Endometrium (tissue), 2 donors: ENCODE data around the gene TAF11L13.

Experiments used
- FAIRE-seq: peaks from 2 replicates; lab custom pipeline; 2012; peaks lifted over from hg19 to GRCh38; lab: Jason Lieb, UNC
- donor health status: control.
- donor health status: control.

TAF11L13 gene

DNA sequence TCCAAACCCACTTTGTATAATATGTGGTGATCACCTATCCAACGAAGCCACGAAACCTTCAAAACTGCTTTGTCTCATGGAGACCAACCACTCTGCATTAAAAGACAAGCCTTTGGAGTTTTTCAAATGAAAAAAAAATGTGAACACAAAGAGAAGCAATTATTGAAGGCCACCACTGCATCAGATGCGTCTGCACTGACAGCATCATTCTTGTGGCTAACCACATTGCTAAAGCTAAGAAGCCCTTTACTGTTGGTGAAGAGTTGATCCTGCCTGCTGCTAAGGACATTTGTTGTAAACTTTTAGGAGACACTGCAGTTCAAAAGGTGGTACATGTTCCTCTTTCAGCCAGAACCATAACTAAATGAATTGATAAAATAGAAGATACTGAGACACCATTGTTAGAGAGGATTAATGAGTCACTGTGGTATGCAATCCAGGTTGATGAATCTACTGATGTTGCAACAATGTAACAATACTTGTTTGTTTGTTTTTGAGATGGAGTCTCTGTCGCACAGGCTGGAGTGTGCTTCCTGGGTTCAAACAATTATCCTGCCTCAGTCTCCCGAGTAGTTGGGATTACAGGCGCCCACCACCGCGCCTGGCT lies 47.8 kb downstream of the TAF11L13 start:
- FAIRE-seq = no peak

DNA sequence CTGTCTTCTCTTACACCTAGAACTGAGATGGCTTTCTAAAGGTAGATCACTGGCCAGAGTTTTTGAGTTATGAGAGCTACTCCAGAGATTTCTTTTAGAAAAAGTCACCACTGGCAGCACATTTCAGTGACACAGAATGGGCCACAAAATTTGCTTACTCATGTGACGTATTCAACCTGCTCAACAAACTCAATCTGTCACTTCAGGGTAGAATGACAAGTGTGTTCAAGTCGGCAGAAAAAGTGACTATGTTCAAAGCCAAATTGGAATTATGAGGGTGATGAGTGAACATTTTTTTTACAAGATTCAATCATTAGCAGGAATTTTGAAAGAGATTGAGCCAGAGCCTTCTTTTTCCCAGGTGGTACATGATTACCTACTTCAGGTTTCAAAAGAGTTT lies 48.8 kb downstream of the TAF11L13 start:
- no peak for FAIRE-seq
